NB4 (cell line): ENCODE results near the gene OLFM1.

Experiments
- DNase-seq: peaks from one replicate; pipeline ENCODE4 v3.0.0; 2010; ENCODE audit warnings: low read depth
- H3K4me3 ChIP-seq: one replicate; pipeline ENCODE4 v1.5.1; 2011; ENCODE audit warnings: mild to moderate bottlenecking, low read depth, low read length, moderate library complexity
- CTCF ChIP-seq: IDR thresholded peaks from one replicate; pipeline ENCODE4 v1.5.1; 2012; ENCODE audit warnings: low read depth, low read length
- MAX ChIP-seq: IDR thresholded peaks from 2 replicates; pipeline ENCODE4 v1.6.1; 2011; ENCODE audit warnings: low read depth, low read length
- MYC ChIP-seq: IDR thresholded peaks from 2 replicates; pipeline ENCODE4 v1.6.1; 2011; ENCODE audit warnings: low read depth, low read length
- POLR2A ChIP-seq: IDR thresholded peaks from 2 replicates; pipeline ENCODE4 v1.6.1; 2011; ENCODE audit warnings: mild to moderate bottlenecking; ENCODE audit not compliant: insufficient read length; ENCODE audit errors: extremely low read depth

Gene OLFM1

GRCh38 chr9:135040892-135041291, 46.6 kb upstream of the OLFM1 start:
- no peak for DNase-seq
- H3K4me3 ChIP-seq: no peak overlapping the region
- TF ChIP-seq CTCF (no peak), MAX (no peak), MYC (no peak), POLR2A (no peak)

- TF ChIP-seq MAX (no peak), MYC (no peak), POLR2A (no peak), CTCF (no peak)
- no peak overlapping the region for H3K4me3 ChIP-seq
Observed at GRCh38 chr9:135043345-135043744, 44.1 kb upstream of the OLFM1 start.

GRCh38 chr9:135045264-135045927, 42.1 kb upstream of the OLFM1 start:
- DNase-seq: no peak
- TF ChIP-seq MAX (no peak), MYC (no peak), POLR2A (no peak), CTCF (no peak)
- no peak overlapping the region for H3K4me3 ChIP-seq

More at GRCh38 chr9:135043345-135043744, 44.1 kb upstream of the OLFM1 start:
- DNase-seq: no peak

GRCh38 chr9:135045928-135046738, 41.3 kb upstream of the OLFM1 start:
- DNase-seq: no peak
- H3K4me3 ChIP-seq: no peak overlapping the region
- TF ChIP-seq POLR2A: no peak
- no peak for TF ChIP-seq MAX
- no peak for TF ChIP-seq MYC
- TF ChIP-seq CTCF: no peak

- TF ChIP-seq POLR2A: no peak
- no peak for TF ChIP-seq MYC
- TF ChIP-seq CTCF: no peak
- TF ChIP-seq MAX: no peak
- DNase-seq: peak; percentile 53
- no peak overlapping the region for H3K4me3 ChIP-seq
Observed at GRCh38 chr9:135046739-135047350, 40.6 kb upstream of the OLFM1 start.
